ENCODE results near the gene C2CD5. TPM values are rescaled to one million over a fixed set of nuclear protein-coding genes. Genes with fewer than 3 reads are reported as not detected.
A peak's percentile ranks its signal among the peaks of the same experiment; 100 is the strongest.

C2CD5 gene
- total and polyA plus RNA-seq, 7 experiments from 2014 or later, result 13.2 to 58.9 (median 36.5) TPM

GRCh38 chr12:22408610-22409376 is 135.5 kb downstream of the C2CD5 start:
- Histone ChIP-seq H3K4me1 (ENCODE audit: control insufficient read depth in 2 of 2, insufficient read depth in 2 of 2, low read length in 2 of 2) (peaks cover 0 to 21% of the 10 kb centered on the region in 2 donors), H3K27me3 (ENCODE audit: control insufficient read depth in 2 of 2, insufficient read depth in 2 of 2, low read length in 2 of 2) (no peaks in the 10 kb centered on the region), H3K4me3 (ENCODE audit: low read length) (peak overlapping the region; percentile 15), H3K36me3 (ENCODE audit: control insufficient read depth in 2 of 3, insufficient read depth in 3 of 3, low read length in 3 of 3) (no peaks in the 10 kb centered on the region), H3K9me3 (ENCODE audit: control insufficient read depth in 2 of 3, low read length in 3 of 3) (no peaks in the 10 kb centered on the region), H3K27ac (ENCODE audit: low read depth, low read length) (no peak overlapping the region)
- Mint-ChIP-seq H3K4me1 (peaks cover 0 to 15% (median 0%) of the 10 kb centered on the region in 7 donors), H3K36me3 (peaks cover 0 to 3% (median 0%) of the 10 kb centered on the region in 5 donors), H3K9me3 (peaks cover 0 to 4% (median 0%) of the 10 kb centered on the region in 11 donors), H3K27ac (peak overlapping the region in 1 of 9 donors; percentile 68), H3K27me3 (no peaks in the 10 kb centered on the region), H3K4me3 (peak overlapping the region in 1 of 10 donors; percentile 50)
- POLR2A ChIA-PET, result no interaction called here
- DNase-seq (no peak), ATAC-seq (peak; percentile 29)
- intact Hi-C loops (cut with micrococcal nuclease), result no loop called here
- CTCF ChIA-PET, result no interaction called here

- H3K36me3 ChIP-seq (ENCODE audit: control insufficient read depth in 2 of 3, insufficient read depth in 3 of 3, low read length in 3 of 3), result no peaks in the 10 kb centered on the region
- Mint-ChIP-seq H3K4me3 (no peak overlapping the region), H3K36me3 (peaks cover 0 to 3% (median 0%) of the 10 kb centered on the region in 5 donors), H3K4me1 (peaks cover 0 to 15% (median 0%) of the 10 kb centered on the region in 7 donors), H3K27me3 (no peaks in the 10 kb centered on the region), H3K27ac (no peak overlapping the region), H3K9me3 (peaks cover 0 to 9% (median 0%) of the 10 kb centered on the region in 11 donors)
- H3K4me1 ChIP-seq (ENCODE audit: control insufficient read depth in 2 of 2, insufficient read depth in 2 of 2, low read length in 2 of 2), result peaks cover 0 to 14% of the 10 kb centered on the region in 2 donors
- no peaks in the 10 kb centered on the region for H3K27me3 ChIP-seq (ENCODE audit: control insufficient read depth in 2 of 2, insufficient read depth in 2 of 2, low read length in 2 of 2)
- DNase-seq, result no peak
- ChIA-PET POLR2A (no interaction called here), CTCF (no interaction called here)
- H3K27ac ChIP-seq (ENCODE audit: low read depth, low read length), result no peak overlapping the region
- intact Hi-C loops (cut with micrococcal nuclease), result no loop called here
- H3K9me3 ChIP-seq (ENCODE audit: control insufficient read depth in 2 of 3, low read length in 3 of 3), result no peaks in the 10 kb centered on the region
- ATAC-seq, result no peak
- H3K4me3 ChIP-seq (ENCODE audit: low read length), result no peak overlapping the region
These were observed 136.9 kb downstream of the C2CD5 start for GRCh38 chr12:22407397-22407796.

GRCh38 chr12:22406627-22407026 is 137.7 kb downstream of the C2CD5 start:
- H3K4me3 Mint-ChIP-seq, result no peak overlapping the region
- ATAC-seq, result no peak
- POLR2A ChIA-PET, result no interaction called here

GRCh38 chr12:22399464-22400180 is 144.7 kb downstream of the C2CD5 start:
- Mint-ChIP-seq H3K36me3 (peaks cover 0 to 8% (median 0%) of the 10 kb centered on the region in 5 donors), H3K27me3 (no peaks in the 10 kb centered on the region), H3K4me1 (peaks cover 21 to 50% (median 42%) of the 10 kb centered on the region in 7 donors), H3K4me3 (peak overlapping the region in 4 of 10 donors; percentile 14 to 71 (median 30)), H3K9me3 (peaks cover 0 to 11% (median 2%) of the 10 kb centered on the region in 11 donors), H3K27ac (peak overlapping the region in 6 of 9 donors; percentile 19 to 85 (median 55))
- DNase-seq, result no peak
- Histone ChIP-seq H3K4me1 (ENCODE audit: control insufficient read depth in 2 of 2, insufficient read depth in 2 of 2, low read length in 2 of 2) (peaks cover 34 to 36% of the 10 kb centered on the region in 2 donors), H3K9me3 (ENCODE audit: control insufficient read depth in 2 of 3, low read length in 3 of 3) (no peaks in the 10 kb centered on the region), H3K4me3 (ENCODE audit: low read length) (no peak overlapping the region), H3K27me3 (ENCODE audit: control insufficient read depth in 2 of 2, insufficient read depth in 2 of 2, low read length in 2 of 2) (no peaks in the 10 kb centered on the region), H3K36me3 (ENCODE audit: control insufficient read depth in 2 of 3, insufficient read depth in 3 of 3, low read length in 3 of 3) (no peaks in the 10 kb centered on the region), H3K27ac (ENCODE audit: low read depth, low read length) (no peak overlapping the region)
- intact Hi-C loops (cut with micrococcal nuclease), result loop anchor here in 1 of 2 donors (5.0 kb wide), 1 partner anchor 43 kb away; no protein-coding TSS in a partner anchor
- no peak for ATAC-seq
- ChIA-PET POLR2A (no interaction called here), CTCF (interaction anchor here (0.5 kb wide), 1 partner anchor 60 kb away, joined by 3 read pairs; no protein-coding TSS in a partner anchor)

More at GRCh38 chr12:22406627-22407026, 137.7 kb downstream of the C2CD5 start:
- peaks cover 0 to 13% of the 10 kb centered on the region in 2 donors for H3K4me1 ChIP-seq (ENCODE audit: control insufficient read depth in 2 of 2, insufficient read depth in 2 of 2, low read length in 2 of 2)
- no peaks in the 10 kb centered on the region for H3K9me3 ChIP-seq (ENCODE audit: control insufficient read depth in 2 of 3, low read length in 3 of 3)
- CTCF ChIA-PET, result no interaction called here
- H3K36me3 ChIP-seq (ENCODE audit: control insufficient read depth in 2 of 3, insufficient read depth in 3 of 3, low read length in 3 of 3), result no peaks in the 10 kb centered on the region
- intact Hi-C loops (cut with micrococcal nuclease), result no loop called here
- Mint-ChIP-seq H3K27ac (no peak overlapping the region), H3K4me1 (peaks cover 0 to 15% (median 0%) of the 10 kb centered on the region in 7 donors), H3K36me3 (peaks cover 0 to 3% (median 0%) of the 10 kb centered on the region in 5 donors), H3K27me3 (no peaks in the 10 kb centered on the region), H3K9me3 (peaks cover 0 to 9% (median 0%) of the 10 kb centered on the region in 11 donors)
- no peak overlapping the region for H3K27ac ChIP-seq (ENCODE audit: low read depth, low read length)
- no peak for DNase-seq
- H3K27me3 ChIP-seq (ENCODE audit: control insufficient read depth in 2 of 2, insufficient read depth in 2 of 2, low read length in 2 of 2), result no peaks in the 10 kb centered on the region
- no peak overlapping the region for H3K4me3 ChIP-seq (ENCODE audit: low read length)

Other genes starting within 250 kb of the C2CD5 start
- gene ST8SIA1, start 209.8 kb downstream of the C2CD5 start, total RNA-seq, result 1 to 10 TPM in 4 of 5 experiments, under 1 TPM in 1; 0.53 to 6.0 (median 4.0) TPM
- gene ST8SIA1, start 209.8 kb downstream of the C2CD5 start, polyA plus RNA-seq, result under 1 TPM in 1 of 2 donors, not detected in 1; 0.51 TPM
- 10 to 100 TPM; 43.7 to 88.6 (median 77.9) TPM for gene ETNK1, start 80.6 kb upstream of the C2CD5 start, total RNA-seq
- 10 to 100 TPM; 18.3 to 21.1 TPM for gene ETNK1, start 80.6 kb upstream of the C2CD5 start, polyA plus RNA-seq

Measured in naive thymus-derived CD4-positive, alpha-beta T cell (primary cell).